ENCODE results near the gene PAPPA.

PAPPA gene

GRCh38 chr9:116116393-116116792, 37.2 kb upstream of the PAPPA start:
- no peak overlapping the region for H3K4me3 ChIP-seq
- intact Hi-C loops (cut with DNase I; ENCODE audit: low total_unique reads): no loop called here
- TF ChIP-seq CTCF (IDR thresholded peaks at IDR 0.05): no peak
- no peak for DNase-seq
- no peaks in the 10 kb centered on the region for H3K36me3 ChIP-seq
- no peaks in the 10 kb centered on the region for H3K9me3 ChIP-seq
- H3K4me1 ChIP-seq: no peaks in the 10 kb centered on the region
- H3K27ac ChIP-seq: no peak overlapping the region
- no peaks in the 10 kb centered on the region for H3K27me3 ChIP-seq

GRCh38 chr9:116123171-116123570, 30.4 kb upstream of the PAPPA start:
- Histone ChIP-seq H3K4me1 (no peaks in the 10 kb centered on the region), H3K9me3 (no peaks in the 10 kb centered on the region), H3K27ac (no peak overlapping the region), H3K4me3 (no peak overlapping the region), H3K36me3 (no peaks in the 10 kb centered on the region), H3K27me3 (no peaks in the 10 kb centered on the region)
- intact Hi-C loops (cut with DNase I; ENCODE audit: low total_unique reads): no loop called here
- DNase-seq: no peak
- no peak for TF ChIP-seq CTCF (IDR thresholded peaks at IDR 0.05)

- intact Hi-C loops (cut with DNase I; ENCODE audit: low total_unique reads): no loop called here
- Histone ChIP-seq H3K27me3 (no peaks in the 10 kb centered on the region), H3K4me1 (no peaks in the 10 kb centered on the region), H3K4me3 (no peak overlapping the region), H3K36me3 (no peaks in the 10 kb centered on the region), H3K27ac (no peak overlapping the region), H3K9me3 (no peaks in the 10 kb centered on the region)
- no peak for DNase-seq
- no peak for TF ChIP-seq CTCF (IDR thresholded peaks at IDR 0.05)
Observed at GRCh38 chr9:116124472-116125040, 29.0 kb upstream of the PAPPA start.

GRCh38 chr9:116133163-116133562, 20.4 kb upstream of the PAPPA start:
- H3K27ac ChIP-seq: no peak overlapping the region
- TF ChIP-seq CTCF (IDR thresholded peaks at IDR 0.05): no peak
- DNase-seq: no peak
- H3K9me3 ChIP-seq: peaks cover 0 to 4% (median 0%) of the 10 kb centered on the region in 3 donors
- intact Hi-C loops (cut with DNase I; ENCODE audit: low total_unique reads): no loop called here
- H3K4me1 ChIP-seq: no peaks in the 10 kb centered on the region
- H3K4me3 ChIP-seq: no peak overlapping the region
- no peaks in the 10 kb centered on the region for H3K36me3 ChIP-seq
- no peaks in the 10 kb centered on the region for H3K27me3 ChIP-seq

GRCh38 chr9:116134975-116135374, 18.6 kb upstream of the PAPPA start:
- TF ChIP-seq CTCF (IDR thresholded peaks at IDR 0.05): no peak
- Histone ChIP-seq H3K4me1 (no peaks in the 10 kb centered on the region), H3K27ac (no peak overlapping the region), H3K9me3 (peaks cover 0 to 4% (median 0%) of the 10 kb centered on the region in 3 donors), H3K4me3 (no peak overlapping the region), H3K27me3 (no peaks in the 10 kb centered on the region), H3K36me3 (no peaks in the 10 kb centered on the region)
- no peak for DNase-seq
- intact Hi-C loops (cut with DNase I; ENCODE audit: low total_unique reads): no loop called here

GRCh38 chr9:116137010-116137409, 16.6 kb upstream of the PAPPA start:
- DNase-seq: no peak
- TF ChIP-seq CTCF (IDR thresholded peaks at IDR 0.05): no peak

More at GRCh38 chr9:116137010-116137409, 16.6 kb upstream of the PAPPA start:
- intact Hi-C loops (cut with DNase I; ENCODE audit: low total_unique reads): no loop called here
- Histone ChIP-seq H3K27me3 (no peaks in the 10 kb centered on the region), H3K36me3 (no peaks in the 10 kb centered on the region), H3K4me1 (no peaks in the 10 kb centered on the region), H3K4me3 (no peak overlapping the region), H3K9me3 (no peaks in the 10 kb centered on the region), H3K27ac (no peak overlapping the region)
